SK-N-SH (cell line): ENCODE data around the gene CEACAM3. TPM values are rescaled to one million over a fixed set of nuclear protein-coding genes. Genes with fewer than 3 reads are reported as not detected.

Experiments used
- CTCF ChIA-PET: fragments of 300-600, 350-600 bp; formaldehyde crosslinking; extraction: SDS; loops from one replicate; lab custom pipeline; 2021; lab: Yijun Ruan, JAX
- POLR2A ChIA-PET: fragments of 350-600 bp; sonication (Branson Sonifier 250); formaldehyde crosslinking; extraction: SDS; loops from one replicate; lab custom pipeline; 2020; ENCODE audit warnings: antibody characterized with exemption, inconsistent platforms; lab: Yijun Ruan, JAX
- DNase-seq: peaks from one replicate; pipeline ENCODE4 v3.0.0; 2012
- H2AFZ ChIP-seq: fragments of 200-600 bp; sonication (generic); 2 replicates; pipeline ENCODE4 v1.8.1; 2016; ENCODE audit warnings: antibody characterized with exemption, mild to moderate bottlenecking, low read depth
- H3F3A ChIP-seq: fragments of 200-600 bp; sonication (generic); replicated peaks from 2 replicates; pipeline ENCODE3; 2016; ENCODE audit warnings: antibody characterized with exemption, mild to moderate bottlenecking; ENCODE audit not compliant: insufficient read depth
- H3K27ac ChIP-seq, 2 experiments: fragments of 200-500 bp in 1 of 2; fragments of 200-600 bp in 1 of 2; sonication (Bioruptor generic) in 1 of 2; sonication (generic), shearing (Covaris generic) in 1 of 2; 2 replicates each; pipeline versions ENCODE4 v1.5.1 to v1.6.1; 2014 to 2016; ENCODE audit warnings: low read depth in 2 of 2, inconsistent platforms in 1 of 2, low read length in 1 of 2, mild to moderate bottlenecking in 1 of 2, mixed read lengths in 1 of 2
- H3K27me3 ChIP-seq: fragments of 200-600 bp; sonication (generic), shearing (Covaris generic); 2 replicates; pipeline ENCODE4 v1.6.1; 2016; ENCODE audit warnings: mixed run types; ENCODE audit not compliant: insufficient read depth
- H3K36me3 ChIP-seq, 2 experiments: fragments of 200-500 bp in 1 of 2; fragments of 200-600 bp in 1 of 2; sonication (Bioruptor generic) in 1 of 2; sonication (generic) in 1 of 2; replicated peaks in 1 of 2; 2 replicates each; pipeline versions ENCODE3 to v1.5.1; 2014 to 2016; ENCODE audit warnings: low read length in 1 of 2, mild to moderate bottlenecking in 1 of 2; ENCODE audit not compliant: insufficient read depth in 2 of 2, control insufficient read depth in 1 of 2
- H3K4me1 ChIP-seq, 2 experiments: fragments of 200-500 bp in 1 of 2; fragments of 200-600 bp in 1 of 2; sonication (Bioruptor generic) in 1 of 2; sonication (generic), shearing (Covaris generic) in 1 of 2; 2 replicates each; pipeline versions ENCODE4 v1.5.1 to v1.6.1; 2014 to 2016; ENCODE audit warnings: low read depth in 1 of 2, low read length in 1 of 2, mixed run types in 1 of 2; ENCODE audit not compliant: insufficient read depth in 2 of 2, control insufficient read depth in 1 of 2
- H3K4me2 ChIP-seq: fragments of 200-600 bp; sonication (generic), shearing (Covaris generic); 2 replicates; pipeline ENCODE4 v1.6.1; 2017; ENCODE audit warnings: mixed run types
- H3K4me3 ChIP-seq, 2 experiments: fragments of 200-500 bp in 1 of 2; fragments of 200-600 bp in 1 of 2; sonication (Bioruptor generic) in 1 of 2; sonication (generic), shearing (Covaris generic) in 1 of 2; 2 replicates each; pipeline versions ENCODE4 v1.5.1 to v1.8.1; 2014 to 2016; ENCODE audit warnings: low read depth in 2 of 2, inconsistent platforms in 1 of 2, low read length in 1 of 2, mild to moderate bottlenecking in 1 of 2, mixed read lengths in 1 of 2, moderate library complexity in 1 of 2
- H3K79me2 ChIP-seq: fragments of 200-600 bp; sonication (generic); 2 replicates; pipeline ENCODE4 v1.8.1; 2017; ENCODE audit warnings: mild to moderate bottlenecking; ENCODE audit not compliant: insufficient read depth
- H3K9ac ChIP-seq: fragments of 200-600 bp; sonication (generic); 2 replicates; pipeline ENCODE4 v1.6.1; 2017; ENCODE audit warnings: mixed run types
- H3K9me2 ChIP-seq: fragments of 200-600 bp; sonication (generic); 2 replicates; pipeline ENCODE4 v1.6.1; 2017; ENCODE audit warnings: mixed run types
- H3K9me3 ChIP-seq: fragments of 200-600 bp; sonication (generic); 2 replicates; pipeline ENCODE4 v1.6.1; 2017; ENCODE audit warnings: mixed run types, mild to moderate bottlenecking, moderate library complexity
- H4K20me1 ChIP-seq: fragments of 200-600 bp; sonication (generic); 2 replicates; pipeline ENCODE4 v1.6.1; 2017; ENCODE audit warnings: mild to moderate bottlenecking, mixed run types; ENCODE audit not compliant: insufficient read depth
- EZH2phosphoT487 ChIP-seq: fragments of 200-600 bp; sonication (generic); IDR thresholded peaks from 2 replicates; pipeline ENCODE4 v1.6.1; 2017; ENCODE audit warnings: low read depth, mixed run types, mild to moderate bottlenecking, antibody characterized with exemption, moderate library complexity, borderline replicate concordance
- GABPA ChIP-seq: IDR thresholded peaks from 2 replicates; pipeline ENCODE4 v1.4.0; 2012; ENCODE audit warnings: low read depth, mild to moderate bottlenecking
- GATA2 ChIP-seq: sonication (generic); formaldehyde crosslinking; IDR thresholded peaks from 2 replicates; pipeline ENCODE4 v1.5.0; 2020; ENCODE audit warnings: mild to moderate bottlenecking, missing genetic modification reagents
- NRF1 ChIP-seq: IDR thresholded peaks from 2 replicates; pipeline ENCODE4 v1.6.1; 2012; ENCODE audit warnings: low read depth, mild to moderate bottlenecking, low read length
- POLR2AphosphoS5 ChIP-seq: IDR thresholded peaks from 2 replicates; pipeline ENCODE4 v1.6.1; 2012; ENCODE audit warnings: low read depth, low read length
- RAD21 ChIP-seq: IDR thresholded peaks from 2 replicates; pipeline ENCODE4 v1.6.1; 2012; ENCODE audit warnings: mild to moderate bottlenecking, low read length
- RCOR1 ChIP-seq: fragments of 150-350 bp; IDR thresholded peaks from 2 replicates; pipeline ENCODE4 v1.6.1; 2017; ENCODE audit warnings: antibody characterized with exemption, low read length
- RFX5 ChIP-seq: IDR thresholded peaks from 2 replicates; pipeline ENCODE4 v1.6.1; 2012; ENCODE audit warnings: mild to moderate bottlenecking, improper control_type of control experiment, low read length
- RXRA ChIP-seq: IDR thresholded peaks from 2 replicates; pipeline ENCODE4 v1.4.0; 2012; ENCODE audit warnings: low read depth, mild to moderate bottlenecking, borderline replicate concordance
- SIN3A ChIP-seq: IDR thresholded peaks from 2 replicates; pipeline ENCODE4 v1.6.1; 2012; ENCODE audit warnings: low read depth, mild to moderate bottlenecking, low read length, moderate library complexity, borderline replicate concordance
- TEAD4 ChIP-seq: IDR thresholded peaks from 2 replicates; pipeline ENCODE4 v1.4.0; 2012; ENCODE audit warnings: mild to moderate bottlenecking, borderline replicate concordance; ENCODE audit not compliant: insufficient read depth
- USF2 ChIP-seq: fragments of 150-350 bp; IDR thresholded peaks from 2 replicates; pipeline ENCODE4 v1.6.1; 2017; ENCODE audit warnings: antibody characterized with exemption, low read length, low read depth, borderline replicate concordance
- ZBTB33 ChIP-seq: IDR thresholded peaks from 2 replicates; pipeline ENCODE4 v1.4.0; 2012; ENCODE audit warnings: low read depth, borderline replicate concordance
- WGBS: methylation state at CpG from one replicate; pipeline ENCODE4 v1.1.6; 2017; ENCODE audit warnings: low lambda C conversion rate; 5-methylcytosine and 5-hydroxymethylcytosine counted together
- polyA plus RNA-seq, 3 experiments: library from polyadenylated mRNA; depleted of rRNA; stranded (reverse); fragments of >200 nt; gene quantifications; 2 replicates each; pipeline ENCODE4 v1.2.3, GENCODE V29; 2012

Gene CEACAM3
- polyA plus RNA-seq, 1 of the 3 experiments (the other 2 are of a cell fraction): not detected

- TF ChIP-seq EZH2phosphoT487 (no peak), TEAD4 (no peak), RCOR1 (no peak), USF2 (no peak), POLR2AphosphoS5 (peak; percentile 96), GATA2 (CRISPR knock-in tag) (no peak), RXRA (no peak), ZBTB33 (peak; percentile 97), NRF1 (no peak)
Measured at GRCh38 chr19:41859618-41860418, 63.4 kb downstream of the CEACAM3 start, which contains the start of gene RPS19 (continued).

- peak; percentile 14 for DNase-seq
- H3K9me2 ChIP-seq: no peaks in the 10 kb centered on the region
- peaks cover 39 to 42% of the 10 kb centered on the region in 2 experiments for H3K4me1 ChIP-seq
- peaks cover 45 to 50% of the 10 kb centered on the region in 2 experiments for H3K36me3 ChIP-seq
- H3F3A ChIP-seq: peaks cover 22% of the 10 kb centered on the region
- H3K27me3 ChIP-seq: peaks cover 9% of the 10 kb centered on the region; the same call in 1 of the 2 replicates
- no peaks in the 10 kb centered on the region for H3K9me3 ChIP-seq
- H2AFZ ChIP-seq: no peak overlapping the region
- peaks cover 44% of the 10 kb centered on the region for H4K20me1 ChIP-seq
- peak overlapping the region; percentile 98 for H3K9ac ChIP-seq
- POLR2A ChIA-PET: interaction anchor here (0.7 to 2.1 kb wide), 12 partner anchors 10 to 131 kb away, joined by 3 to 14 read pairs (median 4); partner anchors contain the start of gene RABAC1
- TF ChIP-seq RFX5 (no peak), SIN3A (no peak), GABPA (no peak), ZBTB33 (no peak), POLR2AphosphoS5 (no peak), RAD21 (no peak)
- peaks cover 56% of the 10 kb centered on the region for H3K79me2 ChIP-seq
- peak overlapping the region; percentile 88 for H3K4me2 ChIP-seq
- H3K4me3 ChIP-seq: peak overlapping the region; percentile 83 to 93
- CTCF ChIA-PET: interaction anchor here (1.1 to 3.1 kb wide), 9 partner anchors 13 to 97 kb away, joined by 3 to 21 read pairs (median 8); partner anchors contain the start of genes ARHGEF1 and RABAC1
- 3% methylated on average over 21 of the region's 45 CpGs for WGBS
- H3K27ac ChIP-seq: peak overlapping the region; percentile 97 to 99
Measured at GRCh38 chr19:41860419-41861115, 64.2 kb downstream of the CEACAM3 start.

Other genes starting within 250 kb of the CEACAM3 start
- gene CEACAM21, start 220.4 kb upstream of the CEACAM3 start, polyA plus RNA-seq (2012; rRNA removed): not detected in 2 replicates
- not detected in 2 replicates for gene CEACAM4, start 169.5 kb upstream of the CEACAM3 start, polyA plus RNA-seq (2012; rRNA removed)
- not detected in 2 replicates for gene CEACAM7, start 108.3 kb upstream of the CEACAM3 start, polyA plus RNA-seq (2012; rRNA removed)
- gene CEACAM5, start 88.0 kb upstream of the CEACAM3 start, polyA plus RNA-seq (2012; rRNA removed): not detected in 2 replicates
- gene CEACAM6, start 41.1 kb upstream of the CEACAM3 start, polyA plus RNA-seq (2012; rRNA removed): not detected in 2 replicates
- gene LYPD4, start 48.1 kb downstream of the CEACAM3 start, polyA plus RNA-seq (2012; rRNA removed): not detected in 2 replicates
- gene DMRTC2, start 48.5 kb downstream of the CEACAM3 start, polyA plus RNA-seq (2012; rRNA removed): not detected in 2 replicates
- gene RPS19, start 63.7 kb downstream of the CEACAM3 start, polyA plus RNA-seq (2012; rRNA removed): 2,819 and 3,310 TPM in 2 replicates
- gene CD79A, start 80.7 kb downstream of the CEACAM3 start, polyA plus RNA-seq (2012; rRNA removed): 0.20 and 0.31 TPM in 2 replicates
- 67.3 and 102 TPM in 2 replicates for gene ARHGEF1, start 86.6 kb downstream of the CEACAM3 start, polyA plus RNA-seq (2012; rRNA removed)
- 0.03 and 0.07 TPM in 2 replicates for gene ERFL, start 131.9 kb downstream of the CEACAM3 start, polyA plus RNA-seq (2012; rRNA removed)
- 252 and 287 TPM in 2 replicates for gene RABAC1, start 162.7 kb downstream of the CEACAM3 start, polyA plus RNA-seq (2012; rRNA removed)
- 0.75 and 0.77 TPM in 2 replicates for gene ATP1A3, start 197.6 kb downstream of the CEACAM3 start, polyA plus RNA-seq (2012; rRNA removed)